Endothelial cell of umbilical vein (primary cell): ENCODE results near the gene CD200R1. TPM values are rescaled to one million over a fixed set of nuclear protein-coding genes. Genes with fewer than 3 reads are reported as not detected.

Source experiments
- BruUV-seq: library from RNA; stranded (reverse); fragments of 400-500 nt; replicated peaks from 2 replicates; lab custom pipeline; 2021; lab: Mats Ljungman, UMichigan
- CTCF ChIA-PET: fragments of 300-600, 350-600 bp; sonication (Branson Sonifier 250); formaldehyde crosslinking; loops from one replicate; lab custom pipeline; 2021; ENCODE audit warnings: antibody characterized with exemption, inconsistent platforms; lab: Charles Lee
- POLR2A ChIA-PET: fragments of 300-600, 350-600 bp; sonication (Branson Sonifier 250); formaldehyde crosslinking; loops from one replicate; lab custom pipeline; 2021; ENCODE audit warnings: antibody characterized with exemption, inconsistent platforms; lab: Charles Lee
- DNase-seq: peaks from one replicate; pipeline ENCODE4 v3.0.0-alpha.2; 2011; ENCODE audit warnings: low read depth, low spot score
- FAIRE-seq: peaks from 2 replicates; lab custom pipeline; 2011; peaks lifted over from hg19 to GRCh38; lab: Jason Lieb, UNC
- H2AFZ ChIP-seq: 2 replicates; pipeline ENCODE4 v1.6.0; 2012; ENCODE audit warnings: low read depth, low read length, control low read depth, inconsistent platforms
- H3K27ac ChIP-seq: 2 replicates; pipeline ENCODE4 v1.5.1; 2011; ENCODE audit warnings: low read depth, mild to moderate bottlenecking, control low read depth, low read length, moderate library complexity; ENCODE audit not compliant: insufficient read depth
- H3K27me3 ChIP-seq, 2 experiments: 2 replicates each; pipeline versions ENCODE4 v1.6.0 to v1.6.1; 2011; ENCODE audit warnings: low read length in 2 of 2, mixed read lengths in 1 of 2; ENCODE audit not compliant: control insufficient read depth in 2 of 2, insufficient read depth in 2 of 2
- H3K36me3 ChIP-seq, 2 experiments: 2 replicates in 1 of 2; 3 replicates in 1 of 2; pipeline ENCODE4 v1.5.1; 2011; ENCODE audit warnings: low read length in 2 of 2, mild to moderate bottlenecking in 1 of 2, moderate library complexity in 1 of 2; ENCODE audit not compliant: control insufficient read depth in 2 of 2, insufficient read depth in 2 of 2; ENCODE audit errors: extremely low read depth in 1 of 2
- H3K4me1 ChIP-seq: 3 replicates; pipeline ENCODE4 v1.5.1; 2011; ENCODE audit warnings: mild to moderate bottlenecking, low read length; ENCODE audit not compliant: control insufficient read depth, insufficient read depth; ENCODE audit errors: extremely low read depth
- H3K4me2 ChIP-seq: 2 replicates; pipeline ENCODE4 v1.6.1; 2011; ENCODE audit warnings: low read length, control low read depth, mixed read lengths; ENCODE audit not compliant: insufficient read depth
- H3K4me3 ChIP-seq, 3 experiments: fragments of 200-600 bp in 1 of 3; sonication (generic), shearing (Covaris generic) in 1 of 3; replicated peaks in 1 of 3; 2 replicates each; pipeline ENCODE4 v1.5.1; 2011 to 2016; ENCODE audit warnings: control low read depth in 3 of 3, low read length in 3 of 3, mild to moderate bottlenecking in 2 of 3, inconsistent platforms in 1 of 3, low read depth in 1 of 3, moderate library complexity in 1 of 3; ENCODE audit not compliant: insufficient read depth in 1 of 3
- H3K79me2 ChIP-seq: 2 replicates; pipeline ENCODE4 v1.6.0; 2012; ENCODE audit warnings: low read length, inconsistent platforms; ENCODE audit not compliant: control insufficient read depth, insufficient read depth
- H3K9ac ChIP-seq: replicated peaks from 2 replicates; pipeline ENCODE3; 2011; ENCODE audit warnings: low read length, control low read depth; ENCODE audit not compliant: insufficient read depth; ENCODE audit errors: extremely low read depth
- H3K9me1 ChIP-seq: replicated peaks from 3 replicates; pipeline ENCODE4 v1.6.0; 2011; ENCODE audit warnings: mild to moderate bottlenecking, low read length; ENCODE audit not compliant: control insufficient read depth, insufficient read depth; ENCODE audit errors: extremely low read depth
- H3K9me3 ChIP-seq: replicated peaks from 2 replicates; pipeline ENCODE4 v1.5.1; 2012; ENCODE audit warnings: low read length, inconsistent platforms; ENCODE audit not compliant: control insufficient read depth, insufficient read depth
- H4K20me1 ChIP-seq: replicated peaks from 2 replicates; pipeline ENCODE3; 2011; ENCODE audit warnings: mild to moderate bottlenecking, low read length; ENCODE audit not compliant: control insufficient read depth, insufficient read depth; ENCODE audit errors: extremely low read depth
- EZH2 ChIP-seq: IDR thresholded peaks from 2 replicates; pipeline ENCODE4 v1.6.1; 2012; ENCODE audit warnings: borderline replicate concordance, low read depth, mild to moderate bottlenecking, moderate library complexity, low read length, inconsistent platforms; ENCODE audit not compliant: severe bottlenecking
- FOS ChIP-seq: IDR thresholded peaks from 2 replicates; pipeline ENCODE4 v1.6.1; 2011; ENCODE audit warnings: mild to moderate bottlenecking, low read length, moderate library complexity, borderline replicate concordance; ENCODE audit not compliant: insufficient read depth
- GATA2 ChIP-seq: IDR thresholded peaks from 2 replicates; pipeline ENCODE4 v1.7.0; 2011; ENCODE audit warnings: low read depth, mild to moderate bottlenecking, moderate library complexity, mixed read lengths, low read length; ENCODE audit not compliant: insufficient read length, insufficient read depth
- JUN ChIP-seq: IDR thresholded peaks from 2 replicates; pipeline ENCODE4 v1.6.1; 2011; ENCODE audit warnings: borderline replicate concordance, low read depth; ENCODE audit not compliant: insufficient read length, insufficient read depth
- MAX ChIP-seq: IDR thresholded peaks from 2 replicates; pipeline ENCODE4 v1.6.1; 2011; ENCODE audit not compliant: insufficient read depth, insufficient read length
- MYC ChIP-seq: IDR thresholded peaks from one replicate; pipeline ENCODE4 v1.6.1; 2011; ENCODE audit warnings: mild to moderate bottlenecking, low read depth, low read length
- POLR2A ChIP-seq: IDR thresholded peaks from 2 replicates; pipeline ENCODE4 v1.6.1; 2012; ENCODE audit warnings: low read depth, mild to moderate bottlenecking, control low read depth, low read length
- POLR2AphosphoS5 ChIP-seq: IDR thresholded peaks from 2 replicates; pipeline ENCODE4 v1.6.1; 2012; ENCODE audit warnings: low read depth, mild to moderate bottlenecking, control low read depth, low read length, moderate library complexity; ENCODE audit not compliant: insufficient read depth
- dilution Hi-C: fragments of 300-500 bp; cut with MboI; formaldehyde crosslinking; loops from one replicate; pipeline ENCODE4 v1.15.0; 2019; ENCODE audit warnings: low sequenced_read_pairs; ENCODE audit not compliant: extremely low pct_ligation_motif_present
- intact Hi-C: fragments of 100-400 bp; cut with micrococcal nuclease; formaldehyde crosslinking; loops from one replicate; pipeline ENCODE4 v1.10.0; 2022
- polyA plus RNA-seq, 4 experiments: library from polyadenylated mRNA; depleted of rRNA in 3 of 4; stranded (reverse) in 3 of 4; unstranded in 1 of 4; fragments of >200 nt; gene quantifications; 2 replicates each; pipeline versions ENCODE4 v1.2.1 to v1.2.3, GENCODE V29; 2011 to 2012; ENCODE audit warnings: missing spikeins in 1 of 4
- total RNA-seq: library from RNA; stranded (reverse); gene quantifications from 2 replicates; pipeline ENCODE4 v1.2.3, GENCODE V29; 2021
- TF ChIP-seq, protein P1 (sequence below), 2 donors: IDR thresholded peaks; 1 replicate in 1 of 2; 2 replicates in 1 of 2; pipeline ENCODE4 v1.5.1; 2011; ENCODE audit warnings: low read length in 2 of 2, mild to moderate bottlenecking in 2 of 2, moderate library complexity in 2 of 2, control low read depth in 1 of 2, inconsistent platforms in 1 of 2, low read depth in 1 of 2; ENCODE audit not compliant: insufficient read depth in 1 of 2; ENCODE audit errors: extremely low read depth in 1 of 2

Gene CD200R1
- total and polyA plus RNA-seq, 2 donors (not counting 3 experiments of a cell fraction or from before 2014, with no cell fraction given), result not detected

- DNase-seq (no peak), FAIRE-seq (no peak)
- Histone ChIP-seq H3K36me3 (no peaks in the 10 kb centered on the region), H3K4me3 (no peak overlapping the region), H3K9me3 (no peaks in the 10 kb centered on the region), H3K9me1 (no peaks in the 10 kb centered on the region), H3K4me2 (no peak overlapping the region), H3K4me1 (no peaks in the 10 kb centered on the region), H2AFZ (no peak overlapping the region), H4K20me1 (no peaks in the 10 kb centered on the region), H3K9ac (no peak overlapping the region), H3K27ac (no peak overlapping the region), H3K27me3 (peaks cover 3 to 9% of the 10 kb centered on the region in 2 experiments), H3K79me2 (no peaks in the 10 kb centered on the region)
- CTCF ChIA-PET, result interaction anchor here (0.9 to 5.9 kb wide), 10 partner anchors 13 to 686 kb away, joined by 3 to 184 read pairs (median 12); partner anchors contain the start of genes CCDC80 and SLC9C1
- no TSS peak for BruUV-seq
- dilution Hi-C loops, result no loop called here
- POLR2A ChIA-PET, result no interaction called here
- intact Hi-C loops, result no loop called here
- TF ChIP-seq GATA2, result no peak
- no peak for TF ChIP-seq POLR2AphosphoS5
- TF ChIP-seq MYC, result no peak
- no peak for TF ChIP-seq MAX
- TF ChIP-seq POLR2A, result no peak
- TF ChIP-seq, protein P1, sequence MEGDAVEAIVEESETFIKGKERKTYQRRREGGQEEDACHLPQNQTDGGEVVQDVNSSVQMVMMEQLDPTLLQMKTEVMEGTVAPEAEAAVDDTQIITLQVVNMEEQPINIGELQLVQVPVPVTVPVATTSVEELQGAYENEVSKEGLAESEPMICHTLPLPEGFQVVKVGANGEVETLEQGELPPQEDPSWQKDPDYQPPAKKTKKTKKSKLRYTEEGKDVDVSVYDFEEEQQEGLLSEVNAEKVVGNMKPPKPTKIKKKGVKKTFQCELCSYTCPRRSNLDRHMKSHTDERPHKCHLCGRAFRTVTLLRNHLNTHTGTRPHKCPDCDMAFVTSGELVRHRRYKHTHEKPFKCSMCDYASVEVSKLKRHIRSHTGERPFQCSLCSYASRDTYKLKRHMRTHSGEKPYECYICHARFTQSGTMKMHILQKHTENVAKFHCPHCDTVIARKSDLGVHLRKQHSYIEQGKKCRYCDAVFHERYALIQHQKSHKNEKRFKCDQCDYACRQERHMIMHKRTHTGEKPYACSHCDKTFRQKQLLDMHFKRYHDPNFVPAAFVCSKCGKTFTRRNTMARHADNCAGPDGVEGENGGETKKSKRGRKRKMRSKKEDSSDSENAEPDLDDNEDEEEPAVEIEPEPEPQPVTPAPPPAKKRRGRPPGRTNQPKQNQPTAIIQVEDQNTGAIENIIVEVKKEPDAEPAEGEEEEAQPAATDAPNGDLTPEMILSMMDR (IDR thresholded peaks at IDR 0.05; ENCODE audit: extremely low read depth in 1 of 2, insufficient read depth in 1 of 2, low read depth in 1 of 2, low read length in 2 of 2), result no peak
- TF ChIP-seq JUN, result no peak
- TF ChIP-seq FOS, result no peak
- no peak for TF ChIP-seq EZH2
Measured at GRCh38 chr3:112980080-112980479, 5.2 kb upstream of the CD200R1 start.
